ENCODE results near the gene GMPR. TPM values are rescaled to one million over a fixed set of nuclear protein-coding genes. Genes with fewer than 3 reads are reported as not detected.

GMPR gene
- total and polyA plus RNA-seq, 7 donors = 2.8 to 26.5 (median 15.0) TPM

DNA sequence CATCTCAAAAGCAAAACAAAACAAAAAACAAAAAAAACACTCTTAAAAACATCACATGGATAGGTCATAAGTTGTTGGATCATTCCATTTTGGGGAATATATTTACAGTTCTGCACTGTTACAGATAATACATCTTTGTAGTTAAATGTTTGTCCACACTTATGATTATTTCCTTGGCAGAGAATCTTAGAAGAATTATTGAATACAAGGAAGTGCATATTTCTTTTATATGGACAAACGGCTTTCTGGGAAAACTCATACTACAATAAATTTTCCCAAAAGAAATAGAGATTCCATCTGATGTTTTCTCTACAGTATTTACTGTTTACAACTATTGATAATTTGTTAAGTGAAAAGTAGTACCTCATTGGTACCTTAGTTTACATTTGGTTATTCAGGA lies 33.8 kb downstream of the GMPR start:
- intact Hi-C loops (cut with DNase I) = no loop called here
- TF ChIP-seq, protein P1, sequence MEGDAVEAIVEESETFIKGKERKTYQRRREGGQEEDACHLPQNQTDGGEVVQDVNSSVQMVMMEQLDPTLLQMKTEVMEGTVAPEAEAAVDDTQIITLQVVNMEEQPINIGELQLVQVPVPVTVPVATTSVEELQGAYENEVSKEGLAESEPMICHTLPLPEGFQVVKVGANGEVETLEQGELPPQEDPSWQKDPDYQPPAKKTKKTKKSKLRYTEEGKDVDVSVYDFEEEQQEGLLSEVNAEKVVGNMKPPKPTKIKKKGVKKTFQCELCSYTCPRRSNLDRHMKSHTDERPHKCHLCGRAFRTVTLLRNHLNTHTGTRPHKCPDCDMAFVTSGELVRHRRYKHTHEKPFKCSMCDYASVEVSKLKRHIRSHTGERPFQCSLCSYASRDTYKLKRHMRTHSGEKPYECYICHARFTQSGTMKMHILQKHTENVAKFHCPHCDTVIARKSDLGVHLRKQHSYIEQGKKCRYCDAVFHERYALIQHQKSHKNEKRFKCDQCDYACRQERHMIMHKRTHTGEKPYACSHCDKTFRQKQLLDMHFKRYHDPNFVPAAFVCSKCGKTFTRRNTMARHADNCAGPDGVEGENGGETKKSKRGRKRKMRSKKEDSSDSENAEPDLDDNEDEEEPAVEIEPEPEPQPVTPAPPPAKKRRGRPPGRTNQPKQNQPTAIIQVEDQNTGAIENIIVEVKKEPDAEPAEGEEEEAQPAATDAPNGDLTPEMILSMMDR (IDR thresholded peaks at IDR 0.05) = no peak
- TF ChIP-seq POLR2A (IDR thresholded peaks at IDR 0.05) (no peak), EP300 (IDR thresholded peaks at IDR 0.05) (no peak), POLR2AphosphoS5 (IDR thresholded peaks at IDR 0.05) (no peak)
- Histone ChIP-seq H3K36me3 (no peaks in the 10 kb centered on the region), H3K27ac (peak overlapping the region in 1 of 4 donors; percentile 51), H3K9me3 (no peaks in the 10 kb centered on the region), H3K27me3 (no peaks in the 10 kb centered on the region), H3K4me1 (peaks cover 0 to 19% (median 18%) of the 10 kb centered on the region in 4 donors), H3K4me3 (no peak overlapping the region)
- DNase-seq = no peak
- WGBS, 2 donors = 23 to 59% methylated on average over 1 of the region's 1 CpG

DNA sequence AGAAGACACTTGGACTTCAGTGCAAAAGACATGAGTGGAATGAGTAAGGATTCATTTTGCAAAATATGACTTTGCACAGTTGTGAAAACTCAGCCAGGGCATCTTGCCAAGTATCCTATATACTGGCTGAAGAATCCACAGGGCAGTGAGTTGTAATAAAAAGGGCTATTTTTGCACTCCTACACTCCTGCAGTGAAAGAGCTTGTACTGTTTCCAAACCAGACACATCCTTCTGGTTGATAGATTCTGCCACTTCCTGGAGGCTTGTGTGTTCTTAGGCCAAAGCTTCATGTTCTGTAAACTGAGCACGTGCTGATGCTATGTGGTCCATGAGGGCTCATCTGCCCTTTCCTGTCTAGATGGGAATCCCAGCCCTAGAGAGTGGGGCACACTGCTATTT lies 34.9 kb downstream of the GMPR start:
- WGBS, 2 donors = 21 to 29% methylated on average over 1 of the region's 1 CpG
- Histone ChIP-seq H3K9me3 (no peaks in the 10 kb centered on the region), H3K27ac (peak overlapping the region in 3 of 4 donors; percentile 18 to 52 (median 51)), H3K36me3 (no peaks in the 10 kb centered on the region), H3K4me1 (peaks cover 0 to 30% (median 28%) of the 10 kb centered on the region in 4 donors), H3K4me3 (no peak overlapping the region), H3K27me3 (no peaks in the 10 kb centered on the region)
- TF ChIP-seq, protein P1 (IDR thresholded peaks at IDR 0.05) = no peak
- TF ChIP-seq EP300 (IDR thresholded peaks at IDR 0.05) = no peak
- no peak for DNase-seq
- intact Hi-C loops (cut with DNase I) = no loop called here

DNA sequence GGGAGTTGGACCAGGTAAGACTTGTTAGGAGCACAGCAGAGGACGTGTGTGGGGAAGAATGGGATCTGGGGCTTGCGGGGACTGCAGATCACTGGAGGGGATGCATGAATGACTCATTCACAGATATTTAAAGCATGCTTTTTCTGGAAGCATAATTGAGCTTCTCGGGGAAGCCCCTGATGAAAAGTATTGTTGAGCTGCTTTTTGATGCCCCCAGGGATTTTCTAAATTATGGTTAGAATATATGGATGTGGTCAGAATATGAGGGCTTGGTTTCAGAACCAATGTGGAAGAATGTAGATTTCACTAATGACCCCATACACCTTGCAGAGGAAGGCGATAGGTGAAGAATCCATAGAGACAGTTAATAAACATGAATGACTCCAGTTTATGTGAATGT lies 36.1 kb downstream of the GMPR start:
- 81 to 90% methylated on average over 4 of the region's 4 CpGs for WGBS, 2 donors
- TF ChIP-seq, protein P1 (IDR thresholded peaks at IDR 0.05) = no peak
- no peak for TF ChIP-seq POLR2AphosphoS5 (IDR thresholded peaks at IDR 0.05)
- no peak for TF ChIP-seq POLR2A (IDR thresholded peaks at IDR 0.05)
- no peak for TF ChIP-seq EP300 (IDR thresholded peaks at IDR 0.05)
- Histone ChIP-seq H3K36me3 (peaks cover 0 to 6% (median 0%) of the 10 kb centered on the region in 4 donors), H3K4me3 (no peak overlapping the region), H3K9me3 (no peaks in the 10 kb centered on the region), H3K27ac (no peak overlapping the region), H3K4me1 (peaks cover 0 to 30% (median 28%) of the 10 kb centered on the region in 4 donors), H3K27me3 (no peaks in the 10 kb centered on the region)
- intact Hi-C loops (cut with DNase I) = no loop called here
- no peak for DNase-seq

DNA sequence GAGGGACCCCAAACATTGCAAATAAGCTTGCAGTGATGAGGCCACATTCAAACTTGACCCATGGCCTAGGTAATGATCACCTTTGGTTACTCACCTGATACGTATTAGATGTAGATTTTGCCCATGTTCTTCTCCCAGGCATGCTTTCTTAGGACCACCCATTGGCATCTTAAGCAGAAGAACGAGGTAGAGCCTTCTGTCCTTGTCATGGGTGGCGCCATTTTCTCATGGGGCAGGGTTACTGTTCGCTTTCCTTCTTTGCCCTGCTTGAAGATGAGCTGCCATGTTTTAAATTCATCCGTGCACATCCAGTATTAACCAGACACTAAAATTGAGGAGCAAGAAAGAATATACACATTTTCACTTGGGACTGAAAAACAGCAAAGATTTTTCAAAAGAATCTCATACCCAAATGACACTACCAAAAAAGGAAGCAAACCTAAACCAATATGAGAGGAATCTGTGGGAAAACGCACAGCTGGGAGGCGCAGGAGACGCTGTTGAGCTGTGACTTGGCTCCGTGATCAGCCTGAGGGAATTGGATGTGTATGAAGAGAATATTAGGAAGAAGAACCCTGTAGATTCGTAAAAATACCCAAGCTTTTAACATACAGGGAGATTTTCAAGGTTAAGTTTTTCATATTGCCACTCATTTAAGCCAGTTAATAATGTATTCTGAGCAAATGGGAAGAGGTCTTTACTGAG lies 36.6 kb downstream of the GMPR start:
- TF ChIP-seq, protein P1 (IDR thresholded peaks at IDR 0.05) = no peak
- TF ChIP-seq POLR2AphosphoS5 (IDR thresholded peaks at IDR 0.05) (no peak), EP300 (IDR thresholded peaks at IDR 0.05) (no peak), POLR2A (IDR thresholded peaks at IDR 0.05) (no peak)
- Histone ChIP-seq H3K9me3 (no peaks in the 10 kb centered on the region), H3K27ac (no peak overlapping the region), H3K4me3 (no peak overlapping the region), H3K4me1 (peaks cover 0 to 30% (median 28%) of the 10 kb centered on the region in 4 donors), H3K36me3 (peaks cover 0 to 6% (median 0%) of the 10 kb centered on the region in 4 donors), H3K27me3 (no peaks in the 10 kb centered on the region)
- intact Hi-C loops (cut with DNase I) = loop anchor here (5.0 kb wide), 1 partner anchor 38 kb away; the partner anchor contains the start of gene GMPR
- DNase-seq = no peak
- WGBS, 2 donors = 92 to 93% methylated on average over 10 of the region's 10 CpGs
